Stimulated activated memory B cell treated with anti-CD40 and anti-IgM and Interleukin-4, amounts not matched to agents 10 μg/mL and 1 μg/mL and 100 μg/mL, for 72 hours (primary cell): Measurements from ENCODE around the gene ZNF90.
"Not testable (repeated sequence)": the region's sequence is repeated elsewhere in the genome, so short reads cannot be mapped to it uniquely, and the experiment has no call there.

Source experiments
- ATAC-seq: fragments of 150-1000 bp; cut with Tn5 transposase; 2 replicates; pipeline ENCODE4 v1.10.0; 2021
- H3K27ac Mint-ChIP-seq: one replicate; pipeline ENCODE4 v1.8.0; 2022; ENCODE audit warnings: mild to moderate bottlenecking, mixed read lengths
- H3K27me3 Mint-ChIP-seq: one replicate; pipeline ENCODE4 v1.8.0; 2022; ENCODE audit warnings: mixed read lengths
- H3K36me3 Mint-ChIP-seq: one replicate; pipeline ENCODE4 v1.8.0; 2022; ENCODE audit warnings: mixed read lengths
- H3K4me1 Mint-ChIP-seq: one replicate; pipeline ENCODE4 v1.8.0; 2022; ENCODE audit warnings: mixed read lengths
- H3K4me3 Mint-ChIP-seq: one replicate; pipeline ENCODE4 v1.8.0; 2022; ENCODE audit warnings: mild to moderate bottlenecking, moderate library complexity, mixed read lengths
- H3K9me3 Mint-ChIP-seq: one replicate; pipeline ENCODE4 v1.8.0; 2022; ENCODE audit warnings: mixed read lengths

Gene ZNF90

GRCh38 chr19:20077791-20078463 is at the start of gene ZNF90:
Gene ZNF90 (plus strand): TSS chr19:20078000. CDS start chr19:20078133, 133 bp downstream.
- Mint-ChIP-seq H3K9me3 (peaks cover 3% of the 10 kb centered on the region), H3K27ac (peak within 1 kb of the TSS; percentile 80), H3K4me1 (peaks cover 18% of the 10 kb centered on the region), H3K36me3 (peaks cover 21% of the 10 kb centered on the region), H3K27me3 (no peaks in the 10 kb centered on the region), H3K4me3 (peak within 1 kb of the TSS; percentile 97)
- peak; percentile 97 for ATAC-seq

GRCh38 chr19:20028611-20029010 is 49.2 kb upstream of the ZNF90 start:
- ATAC-seq, result no peak
- H3K27me3 Mint-ChIP-seq, result no peaks in the 10 kb centered on the region
- no peak overlapping the region for H3K27ac Mint-ChIP-seq
- no peak overlapping the region for H3K4me3 Mint-ChIP-seq
- peaks cover 68% of the 10 kb centered on the region for H3K36me3 Mint-ChIP-seq
- no peaks in the 10 kb centered on the region for H3K4me1 Mint-ChIP-seq
- H3K9me3 Mint-ChIP-seq, result no peaks in the 10 kb centered on the region

- Mint-ChIP-seq H3K4me3 (no peak overlapping the region), H3K27me3 (no peaks in the 10 kb centered on the region), H3K27ac (no peak overlapping the region), H3K9me3 (no peaks in the 10 kb centered on the region), H3K4me1 (peaks cover 7% of the 10 kb centered on the region), H3K36me3 (peaks cover 32% of the 10 kb centered on the region)
- ATAC-seq, result no peak
Observed at GRCh38 chr19:20035935-20036334, 41.9 kb upstream of the ZNF90 start.

- no peak for ATAC-seq
- Mint-ChIP-seq H3K4me1 (peaks cover 7% of the 10 kb centered on the region), H3K36me3 (peaks cover 8% of the 10 kb centered on the region), H3K27ac (peak overlapping the region; percentile 97), H3K9me3 (no peaks in the 10 kb centered on the region), H3K4me3 (peak overlapping the region; percentile 99), H3K27me3 (no peaks in the 10 kb centered on the region)
Observed at GRCh38 chr19:20038358-20039202, 39.2 kb upstream of the ZNF90 start.

GRCh38 chr19:20039203-20039723 is 38.5 kb upstream of the ZNF90 start, which contains the start of gene ZNF682:
Gene ZNF682 (minus strand): TSS chr19:20039505. CDS start chr19:20039345, 160 bp downstream.
- H3K4me1 Mint-ChIP-seq, result peaks cover 7% of the 10 kb centered on the region
- H3K4me3 Mint-ChIP-seq, result peak within 1 kb of the TSS; percentile 99
- no peaks in the 10 kb centered on the region for H3K27me3 Mint-ChIP-seq
- H3K36me3 Mint-ChIP-seq, result peaks cover 1% of the 10 kb centered on the region
- H3K9me3 Mint-ChIP-seq, result no peaks in the 10 kb centered on the region
- ATAC-seq, result peak; percentile 100
- H3K27ac Mint-ChIP-seq, result peak within 1 kb of the TSS; percentile 97

GRCh38 chr19:20044663-20045062 is 33.1 kb upstream of the ZNF90 start:
- Mint-ChIP-seq H3K36me3 (no peaks in the 10 kb centered on the region), H3K4me1 (no peaks in the 10 kb centered on the region), H3K27me3 (no peaks in the 10 kb centered on the region), H3K4me3 (no peak overlapping the region), H3K27ac (no peak overlapping the region), H3K9me3 (no peaks in the 10 kb centered on the region)
- ATAC-seq, result no peak

GRCh38 chr19:20045742-20046141 is 32.1 kb upstream of the ZNF90 start:
- not testable (repeated sequence) for H3K9me3 Mint-ChIP-seq, H3K27ac Mint-ChIP-seq, H3K4me3 Mint-ChIP-seq, H3K4me1 Mint-ChIP-seq, H3K36me3 Mint-ChIP-seq, H3K27me3 Mint-ChIP-seq, ATAC-seq

- H3K27me3 Mint-ChIP-seq, result no peaks in the 10 kb centered on the region
- no peaks in the 10 kb centered on the region for H3K36me3 Mint-ChIP-seq
- peak; percentile 96 for ATAC-seq
- H3K4me3 Mint-ChIP-seq, result peak overlapping the region; percentile 97
- H3K27ac Mint-ChIP-seq, result peak overlapping the region; percentile 85
- H3K9me3 Mint-ChIP-seq, result peaks cover 5% of the 10 kb centered on the region
- peaks cover 13% of the 10 kb centered on the region for H3K4me1 Mint-ChIP-seq
Observed at GRCh38 chr19:20051841-20052768, 25.7 kb upstream of the ZNF90 start.

- not testable (repeated sequence) for ATAC-seq, H3K9me3 Mint-ChIP-seq, H3K27ac Mint-ChIP-seq
Observed at GRCh38 chr19:20058738-20059137, 19.1 kb upstream of the ZNF90 start.

GRCh38 chr19:20060282-20060681 is 17.5 kb upstream of the ZNF90 start:
- no peak for ATAC-seq
- Mint-ChIP-seq H3K27ac (no peak overlapping the region), H3K27me3 (no peaks in the 10 kb centered on the region), H3K36me3 (no peaks in the 10 kb centered on the region), H3K4me3 (no peak overlapping the region), H3K9me3 (no peaks in the 10 kb centered on the region), H3K4me1 (no peaks in the 10 kb centered on the region)

More at GRCh38 chr19:20058738-20059137, 19.1 kb upstream of the ZNF90 start:
- not testable (repeated sequence) for H3K4me1 Mint-ChIP-seq, H3K4me3 Mint-ChIP-seq, H3K36me3 Mint-ChIP-seq, H3K27me3 Mint-ChIP-seq

- H3K4me1 Mint-ChIP-seq, result no peaks in the 10 kb centered on the region
- H3K27me3 Mint-ChIP-seq, result peaks cover 30% of the 10 kb centered on the region
- H3K27ac Mint-ChIP-seq, result no peak overlapping the region
- H3K4me3 Mint-ChIP-seq, result no peak overlapping the region
- ATAC-seq, result no peak
- H3K9me3 Mint-ChIP-seq, result peaks cover 9% of the 10 kb centered on the region
- peaks cover 5% of the 10 kb centered on the region for H3K36me3 Mint-ChIP-seq
Observed at GRCh38 chr19:20066861-20067260, 10.9 kb upstream of the ZNF90 start.

- Mint-ChIP-seq H3K4me1 (no peaks in the 10 kb centered on the region), H3K4me3 (no peak overlapping the region), H3K27me3 (peaks cover 30% of the 10 kb centered on the region), H3K27ac (no peak overlapping the region), H3K36me3 (peaks cover 5% of the 10 kb centered on the region), H3K9me3 (peaks cover 9% of the 10 kb centered on the region)
- no peak for ATAC-seq
Observed at GRCh38 chr19:20067943-20068342, 9.9 kb upstream of the ZNF90 start.

GRCh38 chr19:20068559-20068958 is 9.2 kb upstream of the ZNF90 start:
- H3K36me3 Mint-ChIP-seq, H3K27ac Mint-ChIP-seq, H3K4me1 Mint-ChIP-seq, H3K4me3 Mint-ChIP-seq, H3K9me3 Mint-ChIP-seq, ATAC-seq: not testable (repeated sequence)
- peaks cover 30% of the 10 kb centered on the region for H3K27me3 Mint-ChIP-seq

GRCh38 chr19:20070691-20071090 is 7.1 kb upstream of the ZNF90 start:
- peaks cover 9% of the 10 kb centered on the region for H3K9me3 Mint-ChIP-seq
- ATAC-seq, result no peak
- H3K27ac Mint-ChIP-seq, result no peak overlapping the region
- no peaks in the 10 kb centered on the region for H3K4me1 Mint-ChIP-seq
- H3K4me3 Mint-ChIP-seq, result no peak overlapping the region
- H3K36me3 Mint-ChIP-seq, result peaks cover 5% of the 10 kb centered on the region
- peaks cover 30% of the 10 kb centered on the region for H3K27me3 Mint-ChIP-seq

GRCh38 chr19:20072936-20073335 is 4.9 kb upstream of the ZNF90 start:
- Mint-ChIP-seq H3K4me3 (no peak overlapping the region), H3K27me3 (peaks cover 13% of the 10 kb centered on the region), H3K27ac (no peak overlapping the region), H3K4me1 (peaks cover 5% of the 10 kb centered on the region), H3K9me3 (peaks cover 7% of the 10 kb centered on the region), H3K36me3 (peaks cover 5% of the 10 kb centered on the region)
- no peak for ATAC-seq
